Neuron (in vitro differentiated cells): Measurements from ENCODE around the gene ADAM21.
"Not testable (repeated sequence)": the region's sequence is repeated elsewhere in the genome, so short reads cannot be mapped to it uniquely, and the experiment has no call there.

ENCODE experiments used
- H2AFZ ChIP-seq: one replicate; pipeline ENCODE4 v1.6.1; 2013; ENCODE audit warnings: low read depth, mild to moderate bottlenecking, inconsistent platforms, low read length, moderate library complexity
- H3K27me3 ChIP-seq: one replicate; pipeline ENCODE4 v1.6.1; 2013; ENCODE audit warnings: low read length; ENCODE audit not compliant: insufficient read depth
- H3K36me3 ChIP-seq: one replicate; pipeline ENCODE4 v1.6.1; 2013; ENCODE audit warnings: low read length; ENCODE audit not compliant: insufficient read depth
- H3K4me1 ChIP-seq: one replicate; pipeline ENCODE4 v1.6.1; 2013; ENCODE audit warnings: low read length; ENCODE audit not compliant: insufficient read depth
- H3K4me3 ChIP-seq: 2 replicates; pipeline ENCODE4 v1.5.1; 2013; ENCODE audit warnings: mild to moderate bottlenecking, low read length, moderate library complexity
- H3K9me3 ChIP-seq: one replicate; pipeline ENCODE4 v1.6.1; 2013; ENCODE audit warnings: low read length

The ADAM21 gene

GRCh38 chr14:70442750-70443149 is 9.2 kb upstream of the ADAM21 start:
- Histone ChIP-seq H2AFZ (no peak overlapping the region), H3K4me3 (no peak overlapping the region), H3K27me3 (no peaks in the 10 kb centered on the region), H3K9me3 (peaks cover 20% of the 10 kb centered on the region), H3K4me1 (no peaks in the 10 kb centered on the region), H3K36me3 (no peaks in the 10 kb centered on the region)

- peaks cover 12% of the 10 kb centered on the region for H3K9me3 ChIP-seq
- H3K4me3 ChIP-seq = no peak overlapping the region
- peaks cover 3% of the 10 kb centered on the region for H3K4me1 ChIP-seq
These were observed 3.2 kb upstream of the ADAM21 start for GRCh38 chr14:70448633-70449340.

GRCh38 chr14:70454731-70455130 is 2.8 kb downstream of the ADAM21 start:
- no peaks in the 10 kb centered on the region for H3K36me3 ChIP-seq
- H3K9me3 ChIP-seq = no peaks in the 10 kb centered on the region
- H3K4me3 ChIP-seq = no peak overlapping the region
- H3K27me3 ChIP-seq = no peaks in the 10 kb centered on the region
- H3K4me1 ChIP-seq = peaks cover 6% of the 10 kb centered on the region
- H2AFZ ChIP-seq = no peak overlapping the region

More at GRCh38 chr14:70448633-70449340, 3.2 kb upstream of the ADAM21 start:
- no peaks in the 10 kb centered on the region for H3K36me3 ChIP-seq
- no peaks in the 10 kb centered on the region for H3K27me3 ChIP-seq
- no peak overlapping the region for H2AFZ ChIP-seq

- no peaks in the 10 kb centered on the region for H3K27me3 ChIP-seq
- H3K4me1 ChIP-seq = no peaks in the 10 kb centered on the region
- no peak overlapping the region for H2AFZ ChIP-seq
- H3K9me3 ChIP-seq = no peaks in the 10 kb centered on the region
- no peak overlapping the region for H3K4me3 ChIP-seq
- H3K36me3 ChIP-seq = no peaks in the 10 kb centered on the region
These were observed 16.8 kb downstream of the ADAM21 start for GRCh38 chr14:70468731-70469130.

- H3K9me3 ChIP-seq, H2AFZ ChIP-seq, H3K36me3 ChIP-seq, H3K4me3 ChIP-seq, H3K27me3 ChIP-seq, H3K4me1 ChIP-seq: not testable (repeated sequence)
These were observed 19.0 kb downstream of the ADAM21 start for GRCh38 chr14:70470863-70471563.

GRCh38 chr14:70472253-70473159 is 20.5 kb downstream of the ADAM21 start:
- no peak overlapping the region for H2AFZ ChIP-seq
- H3K36me3 ChIP-seq = no peaks in the 10 kb centered on the region
- H3K9me3 ChIP-seq = no peaks in the 10 kb centered on the region
- no peaks in the 10 kb centered on the region for H3K4me1 ChIP-seq
- no peaks in the 10 kb centered on the region for H3K27me3 ChIP-seq
- H3K4me3 ChIP-seq = no peak overlapping the region

- Histone ChIP-seq H3K9me3 (no peaks in the 10 kb centered on the region), H2AFZ (no peak overlapping the region), H3K27me3 (no peaks in the 10 kb centered on the region), H3K36me3 (no peaks in the 10 kb centered on the region), H3K4me3 (no peak overlapping the region), H3K4me1 (no peaks in the 10 kb centered on the region)
These were observed 21.9 kb downstream of the ADAM21 start for GRCh38 chr14:70473825-70474224.

- not testable (repeated sequence) for H2AFZ ChIP-seq
These were observed 23.5 kb downstream of the ADAM21 start for GRCh38 chr14:70475459-70475858.

GRCh38 chr14:70477356-70478105 is 25.6 kb downstream of the ADAM21 start:
- H3K9me3 ChIP-seq, H3K36me3 ChIP-seq, H3K27me3 ChIP-seq, H3K4me3 ChIP-seq, H3K4me1 ChIP-seq, H2AFZ ChIP-seq: not testable (repeated sequence)

More at GRCh38 chr14:70475459-70475858, 23.5 kb downstream of the ADAM21 start:
- H3K4me1 ChIP-seq, H3K4me3 ChIP-seq, H3K9me3 ChIP-seq, H3K27me3 ChIP-seq, H3K36me3 ChIP-seq: not testable (repeated sequence)

- H3K4me3 ChIP-seq = no peak overlapping the region
- H3K36me3 ChIP-seq = no peaks in the 10 kb centered on the region
- no peak overlapping the region for H2AFZ ChIP-seq
- no peaks in the 10 kb centered on the region for H3K27me3 ChIP-seq
- peaks cover 10% of the 10 kb centered on the region for H3K4me1 ChIP-seq
- peaks cover 5% of the 10 kb centered on the region for H3K9me3 ChIP-seq
These were observed 37.7 kb downstream of the ADAM21 start for GRCh38 chr14:70489579-70490200.

- no peaks in the 10 kb centered on the region for H3K27me3 ChIP-seq
- no peak overlapping the region for H2AFZ ChIP-seq
- no peak overlapping the region for H3K4me3 ChIP-seq
- no peaks in the 10 kb centered on the region for H3K4me1 ChIP-seq
- peaks cover 8% of the 10 kb centered on the region for H3K9me3 ChIP-seq
- H3K36me3 ChIP-seq = no peaks in the 10 kb centered on the region
These were observed 46.2 kb downstream of the ADAM21 start for GRCh38 chr14:70498191-70498590.
